SK-N-MC (cell line): ENCODE data around the gene CAMTA1.

Experiments used
- EZH2 ChIP-seq: fragments of 200-600 bp; sonication (generic); IDR thresholded peaks from one replicate; pipeline ENCODE4 v1.6.1; 2017; ENCODE audit warnings: antibody characterized with exemption
- FOXP2 ChIP-seq: optimal IDR thresholded peaks from 2 replicates; pipeline ENCODE3; 2011; ENCODE audit warnings: mild to moderate bottlenecking, moderate library complexity; ENCODE audit not compliant: insufficient read depth; ENCODE audit errors: extremely low read length, control extremely low read depth

DNA sequence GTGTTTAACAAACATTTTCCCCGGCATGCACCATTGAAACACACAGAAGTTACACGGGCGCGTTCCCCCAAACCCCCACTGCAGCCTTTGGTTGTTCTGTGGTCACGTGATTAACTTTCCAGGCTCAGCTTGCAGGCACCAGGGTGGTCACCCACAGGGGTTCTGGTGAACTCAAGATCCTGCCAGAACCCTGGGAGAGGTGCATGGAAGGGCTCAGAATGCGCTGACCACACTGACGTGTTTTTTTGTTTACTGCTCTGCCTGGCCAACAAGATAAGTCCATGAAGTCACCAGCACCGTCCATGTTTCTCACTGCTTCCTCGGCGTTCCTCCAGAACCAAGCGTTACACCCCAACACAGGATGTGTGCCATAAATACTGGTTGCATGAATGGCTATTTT is 756.4 kb downstream of the CAMTA1 start:
- TF ChIP-seq EZH2 (no peak), FOXP2 (no peak)
